NCI-H2171 (cell line): ENCODE data around the gene PSMB7.
A peak's percentile ranks its signal among the peaks of the same experiment; 100 is the strongest.

Experiments used
- DNase-seq: peaks from one replicate; lab custom pipeline; 2025; lab: John Stamatoyannopoulos, UW

PSMB7 gene

GRCh38 chr9:124345063-124345462 lies 70.2 kb downstream of the PSMB7 start:
- no peak for DNase-seq

GRCh38 chr9:124344291-124345050 lies 70.8 kb downstream of the PSMB7 start:
- no peak for DNase-seq

- no peak for DNase-seq
Observed at GRCh38 chr9:124343533-124344290, 71.5 kb downstream of the PSMB7 start.

- DNase-seq = peak; percentile 27
Observed at GRCh38 chr9:124342776-124343485, 72.3 kb downstream of the PSMB7 start.

GRCh38 chr9:124342402-124342775 lies 72.9 kb downstream of the PSMB7 start:
- DNase-seq = no peak

GRCh38 chr9:124341455-124342170 lies 73.6 kb downstream of the PSMB7 start:
- DNase-seq = no peak

- DNase-seq = no peak
Observed at GRCh38 chr9:124340219-124341069, 74.8 kb downstream of the PSMB7 start.

- DNase-seq = no peak
Observed at GRCh38 chr9:124339603-124340146, 75.6 kb downstream of the PSMB7 start.

GRCh38 chr9:124337562-124337961 lies 77.7 kb downstream of the PSMB7 start:
- no peak for DNase-seq

GRCh38 chr9:124335320-124335707 lies 79.9 kb downstream of the PSMB7 start:
- no peak for DNase-seq

GRCh38 chr9:124334568-124335319 lies 80.5 kb downstream of the PSMB7 start:
- DNase-seq = no peak

- DNase-seq = no peak
Observed at GRCh38 chr9:124333203-124333579, 82.1 kb downstream of the PSMB7 start.

- DNase-seq = no peak
Observed at GRCh38 chr9:124332361-124333202, 82.7 kb downstream of the PSMB7 start.

GRCh38 chr9:124331580-124331979 lies 83.7 kb downstream of the PSMB7 start:
- no peak for DNase-seq

- DNase-seq = no peak
Observed at GRCh38 chr9:124330011-124330697, 85.1 kb downstream of the PSMB7 start.

- DNase-seq = no peak
Observed at GRCh38 chr9:124329206-124329792, 85.9 kb downstream of the PSMB7 start.

GRCh38 chr9:124328285-124328684 lies 87.0 kb downstream of the PSMB7 start:
- DNase-seq = no peak

GRCh38 chr9:124327491-124327890 lies 87.8 kb downstream of the PSMB7 start:
- DNase-seq = no peak
